Ecto neural progenitor cell (in vitro differentiated cells): Measurements from ENCODE around the gene IRX4.

ENCODE experiments used
- DNase-seq: peaks from one replicate; pipeline ENCODE4 v3.0.0-alpha.2; 2018; ENCODE audit warnings: low spot score

The IRX4 gene

DNA sequence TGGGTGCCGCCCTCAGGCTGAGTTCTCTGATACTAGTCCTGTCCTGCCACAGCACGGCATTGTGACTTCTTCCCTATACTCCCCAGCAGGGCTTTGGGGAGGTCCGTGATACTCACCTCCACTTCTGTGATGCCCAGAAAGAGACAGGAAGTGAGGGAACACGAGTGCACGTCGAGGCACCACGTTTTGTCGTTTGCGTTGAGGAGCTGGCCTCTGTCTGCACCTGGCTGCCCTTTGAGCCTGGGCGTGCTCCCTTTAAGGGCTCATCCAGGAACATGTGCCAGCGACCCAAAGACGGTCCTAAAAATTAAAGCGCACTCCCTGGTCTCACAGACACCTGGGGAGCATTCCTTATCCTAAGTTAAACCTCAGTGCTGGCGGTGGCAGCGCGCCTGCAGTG is 8.7 kb upstream of the IRX4 start:
- no peak for DNase-seq

DNA sequence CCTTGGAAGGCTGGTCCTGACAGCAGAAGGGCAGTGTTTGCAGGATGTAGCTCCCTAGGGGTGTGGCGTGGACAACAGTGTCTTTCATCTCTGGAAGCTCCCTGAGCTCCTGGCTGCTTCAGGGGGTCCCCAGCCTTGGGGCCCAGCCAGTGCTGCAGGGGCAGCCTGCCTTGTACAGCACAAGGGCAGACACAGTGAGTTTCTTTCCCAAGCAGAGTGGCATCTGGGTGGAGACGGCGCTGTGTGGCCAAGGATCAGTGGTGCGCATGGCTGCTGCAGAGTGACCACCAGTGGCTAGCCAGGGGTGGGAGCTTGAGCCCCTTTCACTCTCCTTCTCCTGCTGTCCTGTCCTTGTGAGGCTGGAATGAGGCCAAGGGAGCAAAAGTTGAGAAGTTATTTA is 7.6 kb upstream of the IRX4 start:
- no peak for DNase-seq

DNA sequence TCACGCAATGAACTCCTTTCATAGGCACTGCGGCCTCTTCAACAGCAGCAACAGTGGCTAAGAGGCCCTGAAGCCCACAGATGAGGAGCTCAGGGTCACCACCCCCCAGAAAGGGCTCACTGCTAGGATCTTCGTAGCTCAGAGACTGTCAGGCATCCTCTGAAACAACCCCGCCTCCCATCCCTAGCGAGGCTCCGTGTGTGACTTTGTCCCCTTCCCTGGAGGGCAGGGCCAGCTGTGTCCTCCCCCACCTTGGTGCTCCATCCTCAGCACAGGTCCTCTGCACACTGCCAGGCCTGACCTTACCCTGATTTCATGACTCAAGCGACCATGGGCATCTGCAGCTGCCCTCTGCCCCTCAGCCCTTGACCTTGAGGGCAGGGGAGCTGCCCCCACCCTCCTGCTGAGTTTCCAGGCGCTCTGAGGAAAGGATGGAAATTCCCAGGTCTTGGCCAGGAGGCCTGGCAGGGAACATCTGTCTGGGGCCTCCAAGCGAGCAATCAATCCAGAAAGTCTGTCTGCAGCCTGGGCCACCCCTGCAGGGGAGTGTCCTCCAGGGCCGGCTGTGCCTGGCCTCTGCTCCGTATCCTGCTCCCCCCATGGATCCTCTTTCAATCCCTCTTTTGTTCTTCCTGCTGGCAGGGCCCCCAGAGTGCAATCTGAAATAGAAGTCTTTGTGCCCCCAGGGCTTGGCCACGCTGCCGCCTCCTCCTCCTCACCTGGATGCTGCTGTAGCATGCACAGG is 6.8 kb upstream of the IRX4 start:
- DNase-seq = no peak

DNA sequence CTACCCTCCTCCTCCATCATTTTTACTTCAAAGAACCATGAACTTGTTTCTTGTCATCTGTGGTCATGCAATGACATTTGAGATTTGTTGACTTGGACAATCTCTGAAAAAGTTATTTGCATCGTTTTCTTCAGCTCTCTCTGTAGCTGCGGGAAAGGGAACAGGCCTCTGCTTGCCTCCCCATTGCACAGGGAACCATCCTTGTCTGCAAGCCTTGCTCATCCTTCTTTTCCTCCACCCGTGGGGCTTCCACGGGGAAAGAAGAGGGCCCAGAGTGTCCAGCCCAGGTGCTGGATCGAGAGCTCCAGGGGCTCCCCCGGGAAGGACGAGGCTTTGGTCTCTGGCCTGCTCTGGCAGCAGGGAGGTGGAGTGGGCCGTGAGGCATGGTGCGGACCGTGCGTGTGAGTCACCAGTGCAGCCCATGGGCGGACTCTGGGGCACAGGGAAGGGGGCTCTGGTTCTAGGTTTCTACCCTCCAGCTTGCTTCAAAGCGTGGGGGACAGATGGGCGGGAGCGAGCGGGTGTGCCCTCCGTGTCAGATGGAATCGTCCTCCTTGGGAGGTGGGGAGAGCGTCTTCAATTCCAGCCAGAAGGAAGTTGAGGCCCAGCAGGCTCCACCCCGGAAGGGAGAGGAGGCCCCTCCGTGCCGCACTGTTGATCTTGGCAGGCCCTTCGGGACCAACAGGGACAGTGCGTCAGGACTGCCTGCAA is 6.0 kb upstream of the IRX4 start:
- no peak for DNase-seq

DNA sequence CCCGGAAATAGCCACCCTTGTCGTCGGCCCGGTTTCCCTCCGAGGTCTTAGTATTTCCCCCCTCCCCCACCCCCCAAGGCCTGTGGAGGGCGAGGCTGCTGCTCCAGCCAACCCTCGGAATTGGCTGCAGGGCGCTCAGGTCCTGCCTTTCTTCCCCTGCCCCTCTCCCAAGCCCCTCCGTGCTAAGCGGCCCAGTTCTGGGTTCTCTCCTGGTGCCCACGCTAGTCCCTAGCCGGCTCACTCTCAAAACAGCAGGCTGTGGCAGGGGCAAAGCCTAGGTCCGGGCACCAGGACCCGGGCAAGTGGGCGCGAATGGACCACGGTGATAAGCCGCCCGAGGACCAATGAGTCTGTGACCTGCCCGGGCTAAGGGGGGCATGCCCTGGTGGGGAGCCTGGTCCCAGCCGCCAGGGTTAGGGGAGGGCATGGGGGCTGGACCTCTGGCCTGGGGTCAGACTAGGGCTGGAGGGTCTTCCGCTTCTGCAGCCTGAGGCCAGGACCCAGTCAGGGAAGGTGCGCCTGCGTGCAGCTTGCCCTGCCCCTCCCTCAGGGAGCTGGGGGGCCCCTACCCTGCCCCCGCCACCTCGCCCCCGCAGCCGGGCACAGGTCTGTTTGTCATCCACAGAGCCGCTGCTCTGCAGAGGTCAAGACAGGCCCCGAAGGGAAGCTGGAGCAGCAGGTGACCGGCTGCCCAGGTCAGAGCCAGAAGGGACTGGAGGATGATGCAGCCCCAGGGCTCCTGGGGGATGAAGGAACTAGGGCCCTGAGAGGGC is 5.0 kb upstream of the IRX4 start:
- DNase-seq = no peak

DNA sequence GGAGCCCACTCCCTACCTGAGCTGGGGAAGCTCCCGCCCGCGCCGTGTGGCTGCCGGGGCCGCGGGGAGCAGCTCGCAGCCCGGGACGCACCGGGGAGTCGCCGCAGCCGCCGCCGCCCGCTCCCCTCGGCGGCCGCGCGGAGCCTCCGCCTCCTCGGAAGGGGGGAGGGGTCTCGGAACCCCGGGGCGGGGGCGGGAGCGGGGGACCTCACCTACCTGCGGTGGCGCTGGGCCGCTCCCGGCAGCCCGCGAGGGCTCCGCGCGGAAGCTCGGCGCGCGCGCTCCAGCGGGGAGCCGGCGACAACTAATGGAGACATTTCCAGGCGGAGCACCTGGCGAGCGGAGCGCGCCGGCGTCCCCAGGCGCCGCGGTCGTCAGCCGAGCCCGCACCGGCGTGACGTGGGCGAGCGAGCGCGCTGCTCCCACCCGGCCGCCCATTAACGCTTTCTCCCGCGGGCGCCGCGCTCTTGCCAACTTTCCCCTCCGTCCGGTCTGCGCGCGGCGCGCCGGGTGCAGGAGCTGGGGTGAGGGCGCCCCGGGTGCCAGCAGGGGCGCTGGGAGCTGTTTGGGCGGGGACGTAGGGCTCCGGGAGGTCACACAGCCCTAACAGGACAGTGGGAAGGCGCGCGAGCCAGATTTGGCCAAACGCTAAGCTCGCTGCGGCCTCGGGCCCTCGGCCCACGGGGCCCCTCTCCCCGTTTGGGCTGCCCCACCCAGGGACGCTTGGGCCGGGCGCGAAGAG is 4.3 kb upstream of the IRX4 start:
- DNase-seq = no peak

DNA sequence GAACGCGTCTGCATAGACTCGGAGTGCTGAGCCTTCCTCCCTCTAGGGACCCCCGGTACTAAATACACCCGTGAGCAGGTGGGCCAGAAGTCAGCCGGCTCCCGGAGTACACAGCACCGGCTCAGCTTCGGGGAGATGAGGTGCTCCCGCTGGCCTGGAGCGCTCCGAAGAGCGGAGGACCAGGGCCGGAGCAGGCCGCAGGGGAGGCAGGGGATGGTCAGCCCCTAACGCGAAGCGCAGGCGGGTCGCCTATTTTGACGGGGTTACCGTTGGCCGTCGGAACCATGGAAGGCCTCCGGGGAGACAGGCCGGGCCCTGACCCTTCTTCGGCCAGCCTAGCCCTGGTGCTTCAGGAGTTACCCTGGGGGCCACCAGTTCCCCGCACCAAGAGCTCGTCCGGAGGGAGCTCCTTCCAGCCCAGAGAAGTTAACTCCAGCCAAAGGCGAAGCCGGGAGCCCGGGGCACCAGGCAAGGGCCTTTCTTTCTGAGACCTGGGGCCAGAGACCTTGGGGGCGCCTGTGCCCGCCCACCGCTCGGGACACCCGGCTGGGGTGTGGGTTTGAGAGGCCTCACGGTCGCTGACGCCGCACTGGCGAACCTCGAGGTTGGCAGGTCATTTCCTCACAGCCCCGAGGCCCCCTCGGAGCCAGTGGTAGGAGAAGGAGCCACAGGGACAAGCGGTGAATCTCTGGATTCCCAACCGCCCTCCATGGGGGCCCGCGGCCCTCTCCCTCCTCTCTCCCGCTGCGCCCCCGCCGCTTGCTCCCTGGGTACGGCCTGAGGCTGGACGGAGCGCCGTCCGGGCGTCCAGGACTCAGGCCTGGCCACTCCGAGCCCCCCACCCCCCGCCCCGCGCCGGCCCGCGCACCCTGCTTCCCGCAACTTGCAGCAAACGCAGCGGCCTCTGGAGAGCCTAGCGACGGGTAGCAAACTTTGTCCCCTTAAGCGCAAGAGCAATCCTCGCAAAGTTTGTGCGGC is 3.4 kb upstream of the IRX4 start:
- no peak for DNase-seq

DNA sequence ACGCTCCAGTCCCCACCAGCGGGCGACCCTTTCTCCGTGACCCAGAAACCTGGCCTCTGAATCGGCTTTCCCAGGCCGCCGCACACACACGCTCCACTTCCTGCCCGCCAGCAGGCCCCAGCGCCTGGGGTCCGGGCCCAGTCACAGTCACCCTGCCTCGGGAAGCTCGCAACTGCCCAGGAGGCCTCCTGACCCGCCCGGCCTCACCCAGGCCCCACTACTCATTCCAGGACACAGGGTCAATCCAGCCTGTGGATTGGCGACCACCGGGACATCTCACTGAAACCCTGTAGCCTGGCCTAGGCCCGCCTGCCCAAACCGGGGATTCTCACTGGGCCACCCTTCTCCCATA is 2.7 kb upstream of the IRX4 start:
- no peak for DNase-seq

DNA sequence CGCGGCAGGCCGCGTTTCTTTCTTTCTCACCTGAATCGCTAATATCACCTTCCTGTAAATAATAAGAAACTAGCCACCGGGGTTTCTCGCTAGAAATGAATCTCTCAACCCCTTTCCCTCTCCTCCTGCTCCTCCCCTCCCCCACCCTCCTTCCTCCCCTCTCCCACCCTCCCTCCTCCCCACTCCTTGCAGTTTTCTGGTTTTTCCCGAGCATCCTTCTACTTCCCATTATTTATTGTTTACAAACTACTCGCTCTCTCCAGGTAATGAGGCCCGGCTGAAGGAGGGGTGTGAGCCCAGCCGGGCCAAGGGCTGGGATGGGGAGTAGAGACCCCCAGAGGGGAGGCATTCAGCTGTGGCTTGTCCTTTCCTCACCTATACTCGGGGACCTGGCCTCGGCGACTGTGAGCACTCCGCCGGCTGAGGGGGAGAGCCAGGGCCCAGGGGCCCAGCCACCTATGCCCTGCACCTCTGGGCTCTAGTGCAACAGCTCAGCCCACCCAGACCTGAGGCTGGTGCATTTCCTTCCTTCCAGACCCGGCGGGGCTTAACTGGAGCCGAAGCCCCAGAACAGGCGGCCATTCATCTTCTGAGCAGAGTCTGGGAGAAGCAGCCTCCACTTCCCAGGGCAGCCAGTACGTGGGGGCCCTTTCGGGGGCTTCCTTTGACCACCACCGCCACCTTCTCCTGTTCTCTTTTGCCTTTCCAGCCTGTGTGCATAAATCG is 2.1 kb upstream of the IRX4 start:
- DNase-seq = no peak

DNA sequence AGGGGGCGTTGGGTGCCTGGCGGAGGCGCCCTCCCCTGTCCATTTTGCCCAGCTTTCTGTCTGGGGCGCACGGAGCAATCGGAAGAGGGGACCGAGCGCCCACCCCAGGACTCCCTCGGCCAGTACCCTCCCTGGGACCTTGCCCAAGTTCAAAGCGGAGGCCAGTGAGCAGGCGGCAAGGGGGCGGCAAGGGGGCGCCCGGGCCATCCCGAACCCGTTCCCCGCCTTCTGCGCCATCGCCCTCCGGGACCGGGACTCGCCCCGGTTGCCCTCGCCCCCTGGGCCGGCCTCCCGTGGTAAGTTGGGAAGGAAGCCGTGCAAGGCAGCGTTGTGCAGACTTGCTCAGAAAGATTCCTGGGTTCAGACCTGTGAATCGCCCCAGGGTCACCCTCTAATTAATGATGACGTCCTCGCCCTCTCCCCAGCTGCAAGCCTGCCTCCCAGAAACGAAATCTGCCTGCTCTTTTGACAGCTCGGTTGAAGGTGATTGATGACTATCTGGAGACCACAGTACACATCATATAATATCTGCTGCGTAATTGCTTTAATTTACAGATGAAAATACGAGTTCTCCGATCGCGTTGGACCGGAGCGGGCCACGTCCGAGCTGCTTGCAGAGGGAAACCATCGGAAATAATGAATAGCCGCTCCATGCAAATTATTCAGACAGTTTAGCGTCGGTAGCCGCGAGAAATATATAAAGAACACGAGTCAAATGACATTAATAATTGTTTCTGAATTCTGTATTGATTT is 1.4 kb upstream of the IRX4 start:
- no peak for DNase-seq

DNA sequence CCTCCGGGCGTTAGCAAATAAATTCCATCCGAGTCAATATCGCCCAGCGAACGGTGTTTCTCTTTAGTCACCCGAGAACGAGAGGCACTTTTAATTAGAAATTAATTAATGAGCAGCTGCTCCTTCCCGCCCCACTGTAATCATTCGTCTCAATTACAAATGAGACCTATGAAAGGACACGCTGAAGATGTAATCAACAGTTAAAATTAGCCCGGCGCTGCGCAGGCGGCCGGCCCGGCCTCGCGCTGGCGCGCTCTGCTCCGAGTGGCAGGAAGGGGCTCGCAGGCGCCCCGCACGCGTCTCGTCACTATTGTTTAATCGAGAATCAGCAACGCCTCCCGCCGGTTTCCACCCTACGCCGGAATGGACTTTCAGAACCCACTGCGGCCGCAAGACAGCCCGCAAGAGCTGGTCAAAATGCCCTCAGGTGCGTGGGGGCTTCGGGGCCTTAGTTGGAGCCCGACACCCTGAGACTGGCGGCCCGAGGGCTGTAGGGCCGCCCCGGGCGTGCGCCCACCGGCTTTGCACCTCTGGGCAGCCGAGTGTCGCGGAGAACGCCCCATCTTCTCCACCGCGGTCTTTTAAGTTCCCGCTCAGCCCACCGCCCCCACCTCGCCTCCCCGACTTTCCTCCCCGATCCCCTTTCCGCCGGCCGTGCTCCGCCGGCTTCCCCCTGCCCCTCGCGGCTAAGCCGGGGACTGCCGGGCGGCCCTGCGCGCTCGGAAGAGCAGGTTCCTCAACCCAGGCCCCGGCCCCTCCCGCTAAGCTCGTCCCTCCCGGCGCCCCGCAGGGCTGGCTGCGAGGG is 597 bp upstream of the IRX4 start:
- DNase-seq = peak; percentile 74

DNA sequence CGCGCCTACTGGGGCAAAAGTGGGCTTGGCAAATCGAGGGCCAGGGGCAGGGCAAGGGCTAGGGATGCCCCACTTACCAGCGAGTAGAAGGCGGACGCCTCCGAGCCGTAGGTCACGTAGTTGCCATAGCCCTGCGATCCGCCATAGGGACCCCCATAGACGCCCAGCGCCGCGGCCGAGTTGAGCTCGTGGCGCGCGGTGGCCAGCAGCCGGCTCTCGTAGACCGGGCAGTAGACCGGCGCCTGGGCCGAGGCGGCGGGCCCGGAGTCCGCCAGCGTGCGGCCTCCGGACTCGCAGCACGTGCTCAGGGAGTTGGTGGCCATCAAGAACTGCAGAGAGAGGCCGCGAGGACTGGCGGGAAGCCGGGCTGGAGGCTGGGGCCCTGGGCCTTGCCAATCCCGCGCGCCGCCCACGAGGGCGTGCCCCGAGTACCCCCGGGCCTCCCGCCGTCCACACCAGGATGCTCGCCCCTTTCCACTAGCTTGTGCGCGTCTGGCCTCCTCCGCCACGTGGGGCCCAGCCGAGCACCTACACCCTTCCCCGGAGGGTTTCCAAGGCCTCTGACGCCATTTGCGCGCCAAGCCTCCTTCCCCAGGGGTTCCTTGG is 891 bp downstream of the IRX4 start:
- no peak for DNase-seq

DNA sequence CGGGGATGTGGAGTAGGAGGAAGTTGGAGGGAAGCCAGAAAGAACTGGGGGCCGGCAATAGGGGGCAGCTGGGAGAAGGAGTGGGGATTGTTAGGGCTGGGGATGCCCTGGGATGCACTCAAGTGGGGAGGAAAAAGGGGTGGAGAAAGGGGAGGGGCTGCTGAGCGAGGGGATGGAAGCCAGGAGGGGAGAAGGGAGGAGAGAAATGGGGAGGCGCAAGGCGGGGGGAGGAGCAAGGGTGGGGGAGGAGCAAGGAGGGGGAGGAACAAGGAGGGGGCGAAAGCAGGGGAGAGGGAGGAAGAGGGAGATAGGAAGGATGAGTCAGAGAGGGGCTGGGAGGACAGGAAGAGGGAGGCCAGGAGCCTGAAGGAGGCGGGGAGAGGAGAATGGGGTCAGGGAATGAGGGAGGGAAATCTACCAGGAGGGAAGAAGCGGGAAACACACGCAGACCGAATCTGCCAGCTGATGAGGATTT is 1.6 kb downstream of the IRX4 start:
- no peak for DNase-seq

DNA sequence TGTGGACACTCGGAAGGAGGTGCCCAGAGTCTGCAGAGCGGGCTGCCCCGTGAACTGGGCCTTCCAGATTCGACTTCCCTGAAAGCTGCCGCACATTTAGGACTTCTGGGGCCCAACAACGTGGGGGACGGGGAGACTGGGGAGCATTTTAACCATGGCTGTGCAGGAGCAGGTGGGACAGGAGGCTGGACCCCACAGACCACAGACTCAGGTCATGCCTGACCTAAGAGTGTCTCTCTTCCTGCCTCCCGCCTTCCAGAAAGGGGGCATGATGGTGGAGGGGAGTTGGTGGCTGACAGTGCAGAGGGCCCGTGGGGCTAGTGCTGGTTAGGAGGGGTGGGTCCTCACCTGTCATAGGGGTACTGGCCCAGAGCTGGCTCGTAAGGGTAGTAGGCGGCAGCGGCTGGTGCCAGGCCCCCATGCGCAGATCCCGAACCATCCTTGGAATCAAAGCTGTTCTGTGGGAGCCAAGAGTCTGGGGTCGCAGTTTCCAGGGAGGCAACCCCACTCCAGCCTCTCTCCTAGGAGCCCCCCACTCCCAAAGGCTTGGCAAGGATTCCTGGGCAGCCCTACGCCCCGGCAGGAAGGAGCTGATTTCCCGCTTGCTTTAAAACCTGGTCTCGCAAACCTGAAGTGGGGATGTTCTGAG is 2.2 kb downstream of the IRX4 start:
- DNase-seq = no peak

DNA sequence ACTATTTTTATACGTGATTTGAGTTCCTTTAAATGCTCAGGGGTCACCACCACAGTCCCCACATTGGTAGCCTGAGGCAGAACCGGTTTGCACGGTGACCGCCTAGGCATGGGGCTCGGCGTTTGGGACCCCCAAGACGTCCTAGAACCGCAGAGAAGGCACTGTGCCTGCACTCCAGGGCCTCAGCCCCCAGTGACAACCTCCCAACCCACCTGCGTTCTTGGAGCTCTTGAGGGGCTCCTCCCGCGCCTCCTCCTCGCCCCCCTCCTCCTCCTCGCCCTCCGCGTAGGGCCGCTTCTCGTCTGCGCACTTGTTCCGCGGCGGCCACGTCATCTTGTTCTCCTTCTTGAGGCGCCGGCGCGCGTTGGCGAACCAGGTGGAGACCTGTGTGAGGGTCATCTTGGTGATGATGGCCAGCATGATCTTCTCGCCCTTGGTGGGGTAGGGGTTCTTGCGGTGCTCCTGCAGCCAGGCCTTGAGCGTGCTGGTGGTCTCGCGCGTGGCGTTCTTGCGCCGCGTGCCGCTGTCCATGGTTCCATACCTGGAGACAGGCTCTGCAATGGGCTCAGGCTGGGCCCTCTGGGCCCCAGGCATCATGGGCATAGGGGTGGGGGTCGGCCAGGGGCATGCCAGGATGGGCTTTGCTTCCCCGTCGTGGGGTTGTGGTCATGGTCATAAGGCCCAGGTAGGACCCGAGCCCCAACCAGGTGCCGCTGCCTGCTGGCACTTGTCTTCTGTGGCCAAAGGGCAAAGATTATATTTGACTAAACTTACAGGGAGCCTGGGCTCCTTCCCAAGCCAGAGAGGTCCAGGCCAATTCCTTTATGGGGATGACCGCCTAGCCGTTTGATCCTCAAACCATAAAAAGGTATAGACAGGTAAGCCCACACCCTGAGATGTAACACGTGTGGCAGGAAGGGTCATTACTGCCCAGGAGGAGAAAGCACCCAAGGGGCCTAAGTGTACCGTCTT is 3.1 kb downstream of the IRX4 start:
- DNase-seq = no peak

DNA sequence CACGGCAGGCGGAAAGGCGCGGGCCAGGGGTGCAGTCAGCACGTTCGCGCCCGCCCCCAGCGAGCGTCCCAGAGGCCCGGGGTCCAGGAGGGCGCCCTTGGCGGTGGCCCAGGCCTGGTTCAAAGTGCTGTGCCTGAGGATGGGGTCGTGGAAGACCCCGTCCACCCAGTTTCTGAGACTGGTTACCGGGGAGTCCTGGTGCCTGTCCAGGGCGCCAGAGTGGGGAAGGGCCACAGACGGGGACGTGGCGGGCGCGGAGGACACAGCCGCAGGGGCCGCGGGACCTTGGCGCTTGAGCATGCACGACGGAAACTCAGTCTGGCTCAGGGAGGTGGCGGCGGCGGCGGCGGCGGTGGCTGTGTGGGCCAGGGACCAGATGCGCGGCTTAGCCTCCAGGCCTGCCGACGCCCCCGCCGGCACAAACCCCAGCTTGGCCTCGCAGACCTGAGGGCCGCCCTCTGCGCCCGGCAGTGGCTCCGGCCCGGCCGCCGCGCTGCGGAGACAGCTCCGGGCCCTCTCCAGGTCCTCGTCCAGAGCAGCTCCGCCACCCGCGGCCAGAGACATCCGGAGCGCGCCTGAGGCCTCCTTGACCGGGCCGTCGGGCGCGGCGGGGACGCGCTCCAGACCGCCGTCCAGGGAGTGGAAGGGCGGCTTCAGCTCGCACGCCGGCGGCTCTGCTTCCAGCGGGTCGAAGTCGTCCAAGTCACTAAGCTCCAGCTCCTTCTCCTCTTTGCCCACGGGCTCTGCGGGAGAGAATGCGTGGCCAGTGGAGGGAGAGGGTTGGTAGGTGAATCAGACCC is 4.5 kb downstream of the IRX4 start:
- DNase-seq = peak; percentile 64
